Caco-2 (cell line): ENCODE measurements around the gene CRYBG3. TPM values are rescaled to one million over a fixed set of nuclear protein-coding genes. Genes with fewer than 3 reads are reported as not detected.

Source experiments
- BruUV-seq: library from RNA; stranded (reverse); fragments of 400-500 nt; replicated peaks from 2 replicates; lab custom pipeline; 2021; lab: Mats Ljungman, UMichigan
- CTCF ChIA-PET: fragments of 300-600 bp; sonication (Branson Sonifier 250); formaldehyde crosslinking; loops from one replicate; lab custom pipeline; 2022; ENCODE audit warnings: antibody characterized with exemption; lab: Charles Lee
- POLR2A ChIA-PET: fragments of 300-600 bp; sonication (Branson Sonifier 250); formaldehyde crosslinking; loops from one replicate; lab custom pipeline; 2022; ENCODE audit warnings: antibody characterized with exemption; lab: Charles Lee
- DNase-seq, 2 experiments: peaks; one replicate each; pipeline versions ENCODE4 v3.0.0 to v3.0.0-alpha.2; 2020 to 2022
- H3K27me3 ChIP-seq: replicated peaks from 2 replicates; pipeline ENCODE4 v1.6.0; 2011; ENCODE audit warnings: low read length; ENCODE audit not compliant: control insufficient read depth, insufficient read depth
- H3K36me3 ChIP-seq: 2 replicates; pipeline ENCODE4 v1.5.1; 2011; ENCODE audit warnings: low read length; ENCODE audit not compliant: control insufficient read depth, insufficient read depth
- H3K4me1 ChIP-seq: fragments of 250-450 bp; sonication (Bioruptor Pico); 2 replicates; pipeline ENCODE4 v1.5.1; 2020; ENCODE audit warnings: mild to moderate bottlenecking
- H3K4me3 ChIP-seq: 2 replicates; pipeline ENCODE4 v1.5.1; 2011; ENCODE audit warnings: low read depth, mild to moderate bottlenecking, control low read depth, low read length
- H3K9me3 ChIP-seq: fragments of 250-450 bp; sonication (Bioruptor Pico); 2 replicates; pipeline ENCODE4 v1.5.1; 2020; ENCODE audit warnings: mild to moderate bottlenecking, moderate library complexity
- H3K27ac Mint-ChIP-seq: one replicate; pipeline ENCODE4 v1.8.0; 2022; ENCODE audit warnings: mixed read lengths; ENCODE audit not compliant: unreplicated experiment
- H3K27me3 Mint-ChIP-seq: one replicate; pipeline ENCODE4 v1.8.0; 2022; ENCODE audit warnings: mixed read lengths; ENCODE audit not compliant: insufficient read depth, unreplicated experiment
- H3K36me3 Mint-ChIP-seq: one replicate; pipeline ENCODE4 v1.8.0; 2022; ENCODE audit warnings: mild to moderate bottlenecking, mixed read lengths; ENCODE audit not compliant: insufficient read depth, unreplicated experiment
- H3K4me1 Mint-ChIP-seq: one replicate; pipeline ENCODE4 v1.8.0; 2022; ENCODE audit warnings: low read depth, mixed read lengths; ENCODE audit not compliant: unreplicated experiment
- H3K4me3 Mint-ChIP-seq: one replicate; pipeline ENCODE4 v1.8.0; 2022; ENCODE audit warnings: mild to moderate bottlenecking, moderate library complexity, mixed read lengths; ENCODE audit not compliant: unreplicated experiment
- H3K9me3 Mint-ChIP-seq: one replicate; pipeline ENCODE4 v1.8.0; 2022; ENCODE audit warnings: mixed read lengths; ENCODE audit not compliant: unreplicated experiment
- intact Hi-C: fragments of 100-400 bp; cut with micrococcal nuclease; formaldehyde crosslinking; loops from one replicate; pipeline ENCODE4 v1.10.0; 2022; ENCODE audit not compliant: unreplicated experiment
- total RNA-seq: library from RNA; stranded (reverse); gene quantifications from 2 replicates; pipeline ENCODE4 v1.2.3, GENCODE V29; 2022
- TF ChIP-seq, protein P1 (sequence below), 2 experiments: fragments of 200-600 bp in 1 of 2; IDR thresholded peaks; 1 replicate in 1 of 2; 2 replicates in 1 of 2; pipeline versions ENCODE4 v1.5.1 to v1.8.0; 2011 to 2022; ENCODE audit warnings: antibody characterized with exemption in 1 of 2, control low read depth in 1 of 2, inconsistent platforms in 1 of 2, low read depth in 1 of 2, low read length in 1 of 2, mild to moderate bottlenecking in 1 of 2, moderate library complexity in 1 of 2; ENCODE audit not compliant: insufficient read depth in 1 of 2, severe bottlenecking in 1 of 2, unreplicated experiment in 1 of 2

The CRYBG3 gene
- total RNA-seq, 1 experiment from 2014 or later: 1.3 TPM

DNA sequence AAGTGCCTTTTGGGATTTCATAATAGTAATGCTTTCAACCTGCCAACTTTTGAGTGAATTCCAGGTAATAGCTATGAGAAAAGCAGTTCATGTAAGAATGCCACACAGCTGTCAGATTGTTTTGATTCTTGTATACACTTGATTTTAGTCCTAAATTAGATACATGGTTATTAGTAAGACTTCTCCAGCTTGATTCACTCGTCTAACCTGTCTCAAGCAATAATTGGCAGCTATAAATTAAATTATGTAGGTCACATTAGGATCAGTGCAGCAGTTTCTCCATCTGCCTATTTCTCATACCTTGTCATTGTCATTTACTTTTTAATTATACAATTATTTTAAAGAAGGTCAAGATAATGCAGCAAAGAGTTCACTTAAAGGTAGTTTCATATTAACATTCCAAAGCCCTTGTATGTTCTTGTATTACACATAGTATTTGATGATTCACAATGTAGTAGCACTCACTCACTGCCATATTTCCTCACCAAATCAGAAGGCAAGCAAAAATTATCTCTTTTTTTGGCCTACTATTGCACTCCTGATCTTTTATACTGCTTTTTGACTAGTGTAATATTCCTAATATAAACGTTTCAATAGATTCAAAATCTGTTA, 10.9 kb upstream of the CRYBG3 start:
- H3K4me3 Mint-ChIP-seq: no peak overlapping the region
- no peaks in the 10 kb centered on the region for H3K27me3 ChIP-seq
- DNase-seq: no peak
- no peaks in the 10 kb centered on the region for H3K36me3 Mint-ChIP-seq
- POLR2A ChIA-PET: no interaction called here
- H3K9me3 Mint-ChIP-seq: no peaks in the 10 kb centered on the region
- TF ChIP-seq, protein P1, sequence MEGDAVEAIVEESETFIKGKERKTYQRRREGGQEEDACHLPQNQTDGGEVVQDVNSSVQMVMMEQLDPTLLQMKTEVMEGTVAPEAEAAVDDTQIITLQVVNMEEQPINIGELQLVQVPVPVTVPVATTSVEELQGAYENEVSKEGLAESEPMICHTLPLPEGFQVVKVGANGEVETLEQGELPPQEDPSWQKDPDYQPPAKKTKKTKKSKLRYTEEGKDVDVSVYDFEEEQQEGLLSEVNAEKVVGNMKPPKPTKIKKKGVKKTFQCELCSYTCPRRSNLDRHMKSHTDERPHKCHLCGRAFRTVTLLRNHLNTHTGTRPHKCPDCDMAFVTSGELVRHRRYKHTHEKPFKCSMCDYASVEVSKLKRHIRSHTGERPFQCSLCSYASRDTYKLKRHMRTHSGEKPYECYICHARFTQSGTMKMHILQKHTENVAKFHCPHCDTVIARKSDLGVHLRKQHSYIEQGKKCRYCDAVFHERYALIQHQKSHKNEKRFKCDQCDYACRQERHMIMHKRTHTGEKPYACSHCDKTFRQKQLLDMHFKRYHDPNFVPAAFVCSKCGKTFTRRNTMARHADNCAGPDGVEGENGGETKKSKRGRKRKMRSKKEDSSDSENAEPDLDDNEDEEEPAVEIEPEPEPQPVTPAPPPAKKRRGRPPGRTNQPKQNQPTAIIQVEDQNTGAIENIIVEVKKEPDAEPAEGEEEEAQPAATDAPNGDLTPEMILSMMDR (IDR thresholded peaks at IDR 0.05; ENCODE audit: insufficient read depth in 1 of 2, low read depth in 1 of 2, low read length in 1 of 2, severe bottlenecking in 1 of 2, unreplicated experiment in 1 of 2): no peak
- no TSS peak for BruUV-seq
- no peaks in the 10 kb centered on the region for H3K36me3 ChIP-seq
- no peaks in the 10 kb centered on the region for H3K9me3 ChIP-seq
- H3K27me3 Mint-ChIP-seq: peaks cover 10% of the 10 kb centered on the region
- no peak overlapping the region for H3K4me3 ChIP-seq
- H3K27ac Mint-ChIP-seq: no peak overlapping the region
- intact Hi-C loops: no loop called here
- no peaks in the 10 kb centered on the region for H3K4me1 ChIP-seq
- CTCF ChIA-PET: no interaction called here
- H3K4me1 Mint-ChIP-seq: no peaks in the 10 kb centered on the region

DNA sequence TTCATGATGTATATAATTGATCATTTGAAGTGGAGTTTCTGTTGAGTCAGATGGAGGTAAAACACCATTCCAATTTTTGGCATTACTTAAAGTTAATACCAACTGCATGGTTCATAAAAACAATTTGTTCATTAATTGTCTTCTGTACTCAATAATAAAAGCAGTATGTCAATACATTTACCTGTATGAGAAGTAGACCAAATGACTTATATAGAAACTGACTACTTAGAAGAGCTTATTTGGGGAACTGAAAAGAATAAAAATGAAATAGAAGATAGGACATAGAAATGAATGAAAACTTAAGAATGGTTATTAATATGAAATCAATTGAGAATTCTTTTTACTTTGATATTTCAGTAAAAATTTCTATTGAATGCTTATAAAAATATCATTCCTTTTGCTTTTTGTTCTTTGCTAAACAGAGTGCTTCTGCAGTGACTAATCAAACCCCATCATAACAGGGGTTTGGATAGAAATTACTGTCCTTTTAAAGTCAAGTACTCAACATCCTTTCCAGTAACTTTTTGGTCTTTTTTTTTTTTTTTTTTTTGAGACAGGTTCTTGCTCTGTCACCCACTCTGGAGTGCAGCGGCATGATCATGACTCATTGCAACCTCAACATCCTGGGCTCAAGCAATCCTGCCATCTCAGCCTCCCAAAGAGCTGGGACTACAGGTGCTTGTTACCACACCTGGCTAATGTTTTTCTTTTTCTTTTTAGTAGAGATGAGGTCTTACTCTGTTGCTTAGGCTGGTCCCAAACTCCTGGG, 6.5 kb upstream of the CRYBG3 start:
- POLR2A ChIA-PET: no interaction called here
- Mint-ChIP-seq H3K27ac (no peak overlapping the region), H3K4me3 (no peak overlapping the region), H3K27me3 (peaks cover 9% of the 10 kb centered on the region), H3K36me3 (no peaks in the 10 kb centered on the region), H3K4me1 (no peaks in the 10 kb centered on the region), H3K9me3 (no peaks in the 10 kb centered on the region)
- DNase-seq: no peak
- BruUV-seq: no TSS peak
- Histone ChIP-seq H3K4me1 (no peaks in the 10 kb centered on the region), H3K36me3 (no peaks in the 10 kb centered on the region), H3K4me3 (no peak overlapping the region), H3K9me3 (no peaks in the 10 kb centered on the region), H3K27me3 (no peaks in the 10 kb centered on the region)
- CTCF ChIA-PET: no interaction called here
- intact Hi-C loops: no loop called here
- TF ChIP-seq, protein P1 (IDR thresholded peaks at IDR 0.05; ENCODE audit: insufficient read depth in 1 of 2, low read depth in 1 of 2, low read length in 1 of 2, severe bottlenecking in 1 of 2, unreplicated experiment in 1 of 2): no peak

DNA sequence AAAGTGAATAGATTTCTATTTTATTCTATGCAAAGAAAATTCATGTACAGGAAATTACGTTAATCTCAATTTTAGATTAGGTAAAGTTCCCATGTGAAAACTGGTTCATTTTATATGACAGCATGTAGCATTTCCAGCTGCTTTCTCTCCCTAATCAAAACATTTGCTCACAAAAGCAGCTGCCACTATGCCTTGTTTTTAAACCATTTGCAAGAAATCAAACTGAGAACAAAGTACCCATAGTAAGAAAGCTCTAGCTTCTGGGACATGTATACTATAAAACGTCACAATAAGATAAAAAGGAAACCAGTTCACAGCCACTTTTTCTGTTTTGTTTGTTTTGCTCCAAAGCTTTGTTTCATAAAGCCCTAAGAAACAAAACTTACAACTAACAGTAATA, 5.0 kb upstream of the CRYBG3 start:
- no peak overlapping the region for H3K27ac Mint-ChIP-seq
- Histone ChIP-seq H3K27me3 (peaks cover 2% of the 10 kb centered on the region; the same call in 1 of the 2 replicates), H3K36me3 (no peaks in the 10 kb centered on the region), H3K4me3 (no peak overlapping the region), H3K9me3 (no peaks in the 10 kb centered on the region), H3K4me1 (no peaks in the 10 kb centered on the region)
- intact Hi-C loops: no loop called here
- peaks cover 14% of the 10 kb centered on the region for H3K27me3 Mint-ChIP-seq
- ChIA-PET POLR2A (no interaction called here), CTCF (no interaction called here)
- no peaks in the 10 kb centered on the region for H3K36me3 Mint-ChIP-seq
- no peaks in the 10 kb centered on the region for H3K9me3 Mint-ChIP-seq
- TF ChIP-seq, protein P1 (IDR thresholded peaks at IDR 0.05; ENCODE audit: insufficient read depth in 1 of 2, low read depth in 1 of 2, low read length in 1 of 2, severe bottlenecking in 1 of 2, unreplicated experiment in 1 of 2): no peak
- no TSS peak for BruUV-seq
- H3K4me1 Mint-ChIP-seq: no peaks in the 10 kb centered on the region
- no peak overlapping the region for H3K4me3 Mint-ChIP-seq
- no peak for DNase-seq
